ENCODE results near the gene SHANK3. TPM values are rescaled to one million over a fixed set of nuclear protein-coding genes. Genes with fewer than 3 reads are reported as not detected.

The SHANK3 gene
- total and polyA plus RNA-seq, 2 of the 4 experiments (the other 2 are of a cell fraction) = 0.18 to 1.5 TPM

GRCh38 chr22:50653256-50653655 lies 19.4 kb upstream of the SHANK3 start:
- Histone ChIP-seq H3K27ac (ENCODE audit: insufficient read depth, low read length) (no peak overlapping the region), H3K9me3 (ENCODE audit: control insufficient read depth, insufficient read depth, low read length) (0 out of 2 replicates have a peak, but pooled peaks cover 1% of the 10 kb centered on the region), H4K8ac (ENCODE audit: low read depth in 2 of 2, low read length in 2 of 2) (no peak overlapping the region), H3K23ac (ENCODE audit: low read depth, low read length) (no peak overlapping the region), H3K9me1 (ENCODE audit: insufficient read depth, low read length) (peaks cover 8% of the 10 kb centered on the region; the same call in 1 of the 2 replicates), H4K20me1 (ENCODE audit: insufficient read depth, low read length) (no peaks in the 10 kb centered on the region), H2BK20ac (ENCODE audit: low read depth, low read length) (no peak overlapping the region), H4K91ac (ENCODE audit: insufficient read depth, low read depth, low read length) (no peak overlapping the region), H3K4me3 (ENCODE audit: insufficient read depth, low read depth, low read length) (no peak overlapping the region), H3K27me3 (ENCODE audit: control insufficient read depth, insufficient read depth, low read length) (peaks cover 2% of the 10 kb centered on the region; the same call in 1 of the 2 replicates), H3K36me3 (ENCODE audit: control insufficient read depth, insufficient read depth, low read length) (no peaks in the 10 kb centered on the region), H3K79me1 (ENCODE audit: low read depth in 1 of 2, low read length in 2 of 2) (no peaks in the 10 kb centered on the region), H3K4me1 (ENCODE audit: control insufficient read depth, insufficient read depth, low read length) (peaks cover 7% of the 10 kb centered on the region; the same call in 1 of the 2 replicates), H2BK120ac (ENCODE audit: low read depth, low read length) (no peak overlapping the region), H3K4me2 (ENCODE audit: low read depth, low read length) (no peak overlapping the region), H3K14ac (replicated peaks; ENCODE audit: low read depth, low read length) (no peak overlapping the region), H3K4ac (ENCODE audit: low read depth, low read length) (no peak overlapping the region), H3K18ac (ENCODE audit: low read depth, low read length) (no peak overlapping the region), H2AK9ac (replicated peaks; ENCODE audit: low read depth, low read length, poor library complexity) (no peak overlapping the region), H3K9ac (ENCODE audit: low read depth, low read length) (no peak overlapping the region), H2AK5ac (ENCODE audit: low read depth, low read length) (no peak overlapping the region), H2AFZ (replicated peaks; ENCODE audit: low read length, poor library complexity) (no peak overlapping the region), H2BK5ac (ENCODE audit: low read depth, low read length, poor library complexity, severe bottlenecking) (no peak overlapping the region), H4K5ac (ENCODE audit: low read depth, low read length) (no peak overlapping the region), H3K56ac (ENCODE audit: extremely low read depth, insufficient read depth, low read length) (no peak overlapping the region), H2BK15ac (ENCODE audit: low read depth, low read length) (no peak overlapping the region)
- no TSS peak for BruUV-seq (replicated peaks)
- ATAC-seq (ENCODE audit: low read depth) (no peak), DNase-seq (no peak)
- in situ Hi-C loops (cut with MboI; ENCODE audit: low sequenced_read_pairs) (no loop called here), intact Hi-C loops (cut with micrococcal nuclease) (no loop called here), dilution Hi-C loops (cut with HindIII; ENCODE audit: low sequenced_read_pairs, unreplicated experiment) (no loop called here)
- CTCF ChIA-PET = no interaction called here
- TF ChIP-seq USF2 (IDR thresholded peaks at IDR 0.05; ENCODE audit: low read depth, low read length) (no peak), CTCF (conservative IDR thresholded peaks at IDR 0.05; ENCODE audit: low read depth, low read length) (no peak), CEBPB (IDR thresholded peaks at IDR 0.05; ENCODE audit: low read depth, low read length) (no peak), CHD1 (IDR thresholded peaks at IDR 0.05; ENCODE audit: low read depth, low read length) (no peak), MAFK (IDR thresholded peaks at IDR 0.05; ENCODE audit: low read depth, low read length) (no peak), RAD21 (IDR thresholded peaks at IDR 0.05; ENCODE audit: low read length) (no peak), ELK1 (IDR thresholded peaks at IDR 0.05; ENCODE audit: borderline replicate concordance, low read depth, low read length) (no peak), FOS (IDR thresholded peaks at IDR 0.05; ENCODE audit: low read depth, low read length) (no peak), BHLHE40 (IDR thresholded peaks at IDR 0.05; ENCODE audit: low read depth, low read length) (no peak), RCOR1 (IDR thresholded peaks at IDR 0.05; ENCODE audit: insufficient replicate concordance, low read length) (no peak), NFE2L2 (IDR thresholded peaks at IDR 0.05; ENCODE audit: low read depth, low read length) (no peak), SMC3 (IDR thresholded peaks at IDR 0.05; ENCODE audit: low read depth, low read length) (no peak), POLR2A (IDR thresholded peaks at IDR 0.05; ENCODE audit: low read depth, low read length) (no peak), RFX5 (IDR thresholded peaks at IDR 0.05; ENCODE audit: low read depth, low read length) (no peak), MAZ (IDR thresholded peaks at IDR 0.05; ENCODE audit: borderline replicate concordance, low read depth, low read length) (no peak), MXI1 (IDR thresholded peaks at IDR 0.05; ENCODE audit: borderline replicate concordance, low read depth, low read length) (no peak)
- WGBS, 2 experiments (ENCODE audit: extremely low coverage in 2 of 2, insufficient read length in 1 of 2) = 76% methylated on average over 6 of the region's 10 CpGs; no CpG with 5 or more reads in 1 of the 2 experiments
- POLR2A ChIA-PET (ENCODE audit: unreplicated experiment) = no interaction called here

Measured in IMR-90 (cell line).